NB4 (cell line): Measurements from ENCODE around the gene IFI27L1.

Experiments used
- MYC ChIP-seq: IDR thresholded peaks from 2 replicates; pipeline ENCODE4 v1.6.1; 2011; ENCODE audit warnings: low read depth, low read length
- TF ChIP-seq, protein P1 (sequence below): IDR thresholded peaks from one replicate; pipeline ENCODE4 v1.5.1; 2012; ENCODE audit warnings: low read depth, low read length

DNA sequence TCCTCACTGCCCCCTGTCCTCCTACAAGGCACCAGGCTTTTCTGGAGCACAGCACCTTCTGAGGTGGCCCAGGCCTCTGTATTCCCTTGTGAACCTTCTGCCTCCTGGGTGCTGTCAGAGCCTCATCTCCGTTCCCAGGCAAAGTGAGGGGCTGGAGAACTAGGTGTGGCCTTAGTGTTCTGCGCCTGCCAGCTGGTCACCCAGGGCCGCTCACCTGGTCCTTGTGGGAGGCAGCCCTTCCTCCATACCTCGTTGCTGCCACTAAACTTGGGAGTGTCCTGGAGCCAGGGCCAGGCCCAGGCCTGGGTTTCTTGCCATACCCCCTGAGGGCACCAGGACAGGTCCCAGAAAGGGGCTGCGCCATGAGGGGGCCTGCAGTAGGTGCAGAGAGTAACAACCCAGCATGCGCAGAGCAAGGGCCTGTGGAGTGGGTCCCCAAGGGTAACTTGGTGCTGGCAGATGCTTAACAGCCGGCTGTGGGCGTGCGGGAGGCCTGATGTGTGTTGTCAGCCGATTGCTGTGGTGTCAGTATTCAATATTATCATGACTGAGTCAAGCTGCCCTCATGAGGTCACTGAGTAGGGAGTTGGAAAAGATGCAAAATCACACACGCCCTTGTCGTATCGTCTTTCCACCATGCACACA is 37.9 kb upstream of the IFI27L1 start:
- TF ChIP-seq, protein P1, sequence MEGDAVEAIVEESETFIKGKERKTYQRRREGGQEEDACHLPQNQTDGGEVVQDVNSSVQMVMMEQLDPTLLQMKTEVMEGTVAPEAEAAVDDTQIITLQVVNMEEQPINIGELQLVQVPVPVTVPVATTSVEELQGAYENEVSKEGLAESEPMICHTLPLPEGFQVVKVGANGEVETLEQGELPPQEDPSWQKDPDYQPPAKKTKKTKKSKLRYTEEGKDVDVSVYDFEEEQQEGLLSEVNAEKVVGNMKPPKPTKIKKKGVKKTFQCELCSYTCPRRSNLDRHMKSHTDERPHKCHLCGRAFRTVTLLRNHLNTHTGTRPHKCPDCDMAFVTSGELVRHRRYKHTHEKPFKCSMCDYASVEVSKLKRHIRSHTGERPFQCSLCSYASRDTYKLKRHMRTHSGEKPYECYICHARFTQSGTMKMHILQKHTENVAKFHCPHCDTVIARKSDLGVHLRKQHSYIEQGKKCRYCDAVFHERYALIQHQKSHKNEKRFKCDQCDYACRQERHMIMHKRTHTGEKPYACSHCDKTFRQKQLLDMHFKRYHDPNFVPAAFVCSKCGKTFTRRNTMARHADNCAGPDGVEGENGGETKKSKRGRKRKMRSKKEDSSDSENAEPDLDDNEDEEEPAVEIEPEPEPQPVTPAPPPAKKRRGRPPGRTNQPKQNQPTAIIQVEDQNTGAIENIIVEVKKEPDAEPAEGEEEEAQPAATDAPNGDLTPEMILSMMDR: no peak
- no peak for TF ChIP-seq MYC
